GM19372 (cell line): Measurements from ENCODE around the gene GRM4.
"Not testable (repeated sequence)": the region's sequence is repeated elsewhere in the genome, so short reads cannot be mapped to it uniquely, and the experiment has no call there.

Experiments used
- ATAC-seq: cut with Tn5 transposase; IDR thresholded peaks from one replicate; pipeline ENCODE4 v1.9.1; 2021; ENCODE audit warnings: mild to moderate bottlenecking, low read depth, moderate library complexity; ENCODE audit not compliant: unreplicated experiment

GRM4 gene

DNA sequence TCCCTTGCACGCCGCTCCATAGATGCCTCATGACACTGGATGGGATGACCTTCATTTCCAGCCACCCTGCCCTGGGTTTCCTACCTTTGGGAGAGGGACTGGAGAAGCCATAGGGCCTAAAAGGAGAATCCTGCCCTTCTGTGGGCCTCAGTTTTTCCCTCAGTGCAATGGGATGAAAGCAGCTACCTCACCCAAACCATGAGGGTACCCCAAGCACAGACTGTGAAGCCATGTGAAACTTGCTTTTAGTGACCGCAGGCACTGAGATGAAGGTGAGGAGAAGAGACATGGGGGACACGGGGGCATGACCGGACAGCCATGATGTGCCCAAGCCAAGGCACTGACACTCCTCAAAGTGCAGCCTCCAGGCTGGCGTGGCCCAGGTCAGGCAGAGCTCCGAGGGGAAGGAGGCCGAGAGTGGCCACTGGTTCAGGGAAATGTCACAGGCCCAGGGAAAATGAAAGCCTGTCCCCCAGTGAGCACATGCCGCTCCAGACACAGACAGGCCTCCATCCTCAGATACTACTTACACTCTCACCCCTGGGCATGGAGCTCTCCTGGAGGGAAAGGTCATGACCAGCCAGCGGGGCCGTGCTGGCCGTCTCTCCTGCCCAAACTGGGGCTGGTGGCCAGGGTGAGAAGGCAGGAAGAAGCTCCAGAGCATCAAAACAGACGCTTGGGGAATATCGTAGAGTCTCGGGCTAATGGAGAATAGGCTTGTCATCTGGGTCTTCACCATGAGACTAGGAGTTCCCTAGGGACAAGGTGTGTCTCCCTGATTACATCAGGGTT is 116.2 kb downstream of the GRM4 start:
- no peak for ATAC-seq

- ATAC-seq, result no peak
Observed at GRCh38 chr6:34028691-34029360, 117.1 kb downstream of the GRM4 start.

- ATAC-seq, result no peak
Observed at GRCh38 chr6:34027939-34028441, 117.9 kb downstream of the GRM4 start.

DNA sequence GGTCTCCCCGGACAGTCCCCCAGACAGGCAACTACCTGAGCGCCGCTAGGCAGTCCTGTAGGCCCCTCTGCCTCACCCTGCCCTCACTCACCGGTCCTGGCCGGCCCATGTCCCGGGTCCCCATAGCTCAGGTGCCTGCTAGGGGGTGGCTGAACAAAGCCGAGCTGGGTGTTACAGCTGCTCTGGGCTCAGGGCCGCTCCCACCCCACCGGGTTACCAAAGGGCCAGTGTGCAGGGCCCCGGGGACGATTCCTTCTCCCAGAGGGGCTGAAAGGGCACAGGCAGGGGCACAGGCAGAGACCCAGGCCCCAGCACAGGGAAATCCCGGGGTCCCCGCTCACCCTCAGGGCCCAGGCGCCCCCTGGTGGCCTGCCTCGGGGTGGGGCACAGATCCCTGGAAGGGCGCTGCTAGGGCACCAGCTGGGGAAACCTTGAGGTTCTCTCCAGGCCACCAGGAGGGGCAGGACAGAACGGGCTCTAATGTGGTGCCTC is 118.4 kb downstream of the GRM4 start:
- ATAC-seq, result no peak

DNA sequence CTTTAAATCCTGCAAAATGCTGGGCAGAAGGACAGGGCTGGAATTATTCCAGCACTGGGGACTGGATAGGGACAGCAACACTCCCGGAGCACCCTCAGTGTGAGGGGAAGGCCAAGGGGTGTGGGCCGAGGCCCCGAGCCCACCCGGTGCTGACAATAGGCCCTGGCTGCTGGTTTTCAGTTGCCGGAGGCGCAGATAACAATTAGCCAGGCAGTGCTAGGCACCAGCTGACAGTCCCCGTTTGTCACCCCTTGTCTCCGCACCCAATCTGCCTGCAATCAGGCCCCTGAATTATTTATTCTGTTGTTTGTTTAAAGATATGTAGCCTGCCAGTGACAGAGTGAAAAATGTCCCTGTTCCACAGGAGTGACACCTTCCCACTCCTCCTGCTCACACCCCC is 120.0 kb downstream of the GRM4 start:
- no peak for ATAC-seq

GRCh38 chr6:34025112-34025807 is 120.6 kb downstream of the GRM4 start:
- ATAC-seq, result no peak

- ATAC-seq, result no peak
Observed at GRCh38 chr6:34022873-34023255, 123.0 kb downstream of the GRM4 start.

DNA sequence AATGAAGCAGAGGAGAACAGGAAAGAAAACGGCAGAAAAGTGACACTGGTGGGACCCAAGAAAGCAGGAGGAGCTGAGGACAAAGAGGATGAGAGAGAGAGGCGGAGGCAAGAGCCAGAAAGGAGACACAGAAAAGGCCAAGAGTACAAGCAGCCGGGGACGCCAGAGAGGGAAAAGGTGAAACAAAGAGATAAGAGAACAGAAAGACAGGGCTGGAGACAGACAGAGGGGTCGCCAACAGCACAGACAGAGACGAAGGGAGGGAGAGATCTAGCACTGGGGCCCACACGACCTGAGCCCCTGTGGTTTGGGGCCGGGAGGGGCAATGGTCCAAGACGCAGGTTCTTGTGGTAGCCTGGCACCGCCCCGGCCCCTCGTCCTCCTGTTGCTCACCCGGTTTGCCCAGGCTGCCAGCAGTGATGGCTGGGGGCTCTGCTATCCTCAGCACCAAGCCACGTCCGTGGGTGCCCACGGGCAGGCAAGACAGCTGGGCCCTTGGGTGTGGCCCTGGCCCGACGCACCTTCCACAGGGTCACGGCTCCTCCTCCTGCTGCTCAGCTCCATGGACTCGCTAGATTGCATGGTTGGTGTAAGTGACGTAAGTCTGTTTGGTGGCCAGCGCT is 123.5 kb downstream of the GRM4 start:
- ATAC-seq, result no peak

DNA sequence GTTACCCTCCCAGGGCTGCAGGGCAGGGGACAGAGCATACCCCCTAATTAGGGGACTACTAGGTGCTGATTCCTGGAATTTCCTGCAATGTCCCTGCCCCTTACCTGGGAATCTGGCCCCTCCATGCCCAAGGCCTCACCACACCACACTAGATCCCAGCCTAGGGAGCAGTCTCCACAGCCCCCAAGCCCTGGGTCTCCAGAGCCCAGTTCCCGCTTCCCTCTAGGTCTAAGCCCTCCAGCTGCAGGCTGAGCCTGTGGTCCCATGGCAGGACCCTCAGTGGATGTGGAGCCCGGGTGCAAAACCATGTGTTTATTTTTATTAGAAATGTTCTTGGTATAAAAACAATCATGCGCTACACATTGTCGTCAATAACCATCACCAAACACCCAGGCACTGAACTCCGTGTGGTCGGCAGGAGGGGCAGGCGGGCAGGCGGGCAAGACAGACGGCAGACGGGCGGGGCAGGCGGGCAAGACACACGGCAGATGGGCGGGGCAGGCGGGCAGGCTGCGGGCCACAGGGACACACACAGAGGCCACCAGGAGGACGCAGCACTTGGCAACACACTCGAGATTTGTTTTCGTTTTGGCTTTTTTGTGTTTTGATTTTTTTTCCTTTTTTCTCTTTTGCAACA is 124.2 kb downstream of the GRM4 start:
- no peak for ATAC-seq

DNA sequence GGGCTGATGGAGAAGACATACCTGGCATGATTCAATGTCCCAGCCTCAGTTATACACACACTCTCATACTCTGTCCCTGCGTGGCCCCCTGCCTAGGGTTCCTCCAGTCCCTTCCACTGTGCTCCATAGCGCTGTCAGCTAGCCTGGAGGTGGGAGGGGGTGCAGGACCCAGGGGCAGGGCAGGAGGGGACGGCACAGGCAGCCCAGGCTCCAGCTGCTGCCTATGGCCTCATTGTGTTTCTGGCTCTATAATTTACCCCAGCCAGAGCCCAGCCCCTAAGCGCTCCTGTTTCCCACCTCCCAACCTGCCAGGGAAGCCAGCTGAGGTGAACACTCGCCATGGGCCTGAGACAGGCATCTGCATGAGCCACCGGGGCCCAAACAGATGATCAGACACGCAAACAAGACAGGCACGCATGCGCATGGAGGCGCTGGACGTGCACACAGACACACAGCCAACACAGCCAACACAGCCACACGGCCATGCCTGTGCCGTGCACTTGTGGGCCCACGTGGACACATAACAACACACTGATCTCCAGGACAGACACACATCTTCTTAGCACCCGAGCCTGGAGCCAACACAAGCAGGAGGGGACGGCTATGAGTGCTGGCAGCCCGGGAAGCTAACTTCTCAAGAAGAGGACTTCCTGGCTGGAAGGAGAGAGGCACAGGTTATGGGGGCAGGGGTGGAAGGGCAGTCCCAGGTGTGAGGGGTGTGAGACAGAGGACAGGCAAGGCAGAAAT is 124.9 kb downstream of the GRM4 start:
- ATAC-seq, result no peak

GRCh38 chr6:34020278-34020677 is 125.6 kb downstream of the GRM4 start:
- ATAC-seq, result no peak

DNA sequence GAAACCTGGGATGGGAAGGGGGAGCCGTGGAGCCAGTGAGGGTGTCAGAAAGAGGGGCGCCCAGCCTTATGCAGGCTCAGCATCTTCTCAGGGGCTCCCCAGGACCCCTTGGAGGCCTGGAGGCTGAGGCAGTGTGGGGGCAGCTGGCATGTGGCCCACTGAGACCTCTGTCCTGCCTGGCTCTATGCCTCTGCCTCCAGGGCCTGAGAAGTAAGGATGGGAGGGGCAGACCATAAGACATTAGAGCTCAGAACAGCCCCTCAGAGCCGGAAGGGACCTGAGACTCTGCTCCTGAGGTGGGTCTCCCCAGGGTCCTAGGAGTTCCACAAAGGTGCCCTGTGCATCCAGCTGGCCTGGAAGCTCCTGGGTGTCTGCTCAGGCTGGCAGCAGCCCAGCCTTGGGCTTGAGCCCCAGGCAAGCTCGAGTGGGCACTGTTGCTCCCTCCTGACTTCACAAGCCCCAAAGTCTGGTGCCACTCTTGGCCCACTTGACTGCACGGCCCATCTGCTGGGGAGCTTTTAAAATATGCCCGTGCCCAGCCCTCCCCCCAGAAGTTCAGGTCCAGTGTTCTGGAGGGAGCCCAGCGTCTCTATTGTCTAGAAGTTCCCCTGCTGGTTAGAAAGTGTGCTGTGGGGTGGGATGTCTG is 126.8 kb downstream of the GRM4 start:
- no peak for ATAC-seq

GRCh38 chr6:34018026-34018425 is 127.9 kb downstream of the GRM4 start:
- no peak for ATAC-seq

GRCh38 chr6:34017106-34017805 is 128.6 kb downstream of the GRM4 start:
- no peak for ATAC-seq

DNA sequence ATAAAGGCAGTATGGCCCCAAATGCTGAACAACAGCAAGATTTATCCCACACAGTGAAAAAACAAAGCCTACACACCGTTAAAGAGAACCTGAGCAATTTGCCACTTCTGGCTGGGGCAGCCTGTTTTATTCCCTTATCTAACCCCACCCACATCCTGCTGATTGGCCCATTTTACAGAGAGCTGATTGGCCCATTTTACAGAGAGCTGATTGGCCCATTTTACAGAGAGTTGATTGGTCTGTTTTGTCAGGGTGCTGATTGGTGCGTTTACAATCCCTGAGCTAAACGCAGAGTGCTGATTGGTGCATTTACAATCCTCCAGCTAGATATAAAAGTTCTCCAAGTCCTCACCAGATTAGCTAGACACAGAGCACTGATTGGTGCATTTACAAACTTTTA is 129.3 kb downstream of the GRM4 start:
- not testable (repeated sequence) for ATAC-seq

DNA sequence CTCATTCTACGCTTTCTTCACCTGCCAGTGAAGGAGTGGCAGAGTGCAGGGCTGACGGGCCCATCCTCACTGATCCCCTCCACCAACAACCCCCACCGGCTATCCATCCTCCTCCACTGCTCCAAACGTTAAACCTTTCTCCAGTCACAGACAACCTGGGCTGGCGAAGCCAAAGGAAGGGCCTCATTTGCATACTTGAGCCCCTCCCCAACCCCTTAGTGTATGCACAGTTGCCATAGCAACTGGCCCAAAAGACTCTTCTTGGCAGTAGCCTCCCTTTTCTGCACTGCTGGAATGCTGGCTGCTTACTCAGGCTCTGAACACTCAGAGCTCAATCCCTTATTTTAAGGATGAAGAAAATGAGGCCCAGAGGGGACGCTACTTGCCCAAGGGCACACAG is 130.3 kb downstream of the GRM4 start:
- ATAC-seq, result no peak

- ATAC-seq, result no peak
Observed at GRCh38 chr6:34011264-34011663, 134.6 kb downstream of the GRM4 start.

DNA sequence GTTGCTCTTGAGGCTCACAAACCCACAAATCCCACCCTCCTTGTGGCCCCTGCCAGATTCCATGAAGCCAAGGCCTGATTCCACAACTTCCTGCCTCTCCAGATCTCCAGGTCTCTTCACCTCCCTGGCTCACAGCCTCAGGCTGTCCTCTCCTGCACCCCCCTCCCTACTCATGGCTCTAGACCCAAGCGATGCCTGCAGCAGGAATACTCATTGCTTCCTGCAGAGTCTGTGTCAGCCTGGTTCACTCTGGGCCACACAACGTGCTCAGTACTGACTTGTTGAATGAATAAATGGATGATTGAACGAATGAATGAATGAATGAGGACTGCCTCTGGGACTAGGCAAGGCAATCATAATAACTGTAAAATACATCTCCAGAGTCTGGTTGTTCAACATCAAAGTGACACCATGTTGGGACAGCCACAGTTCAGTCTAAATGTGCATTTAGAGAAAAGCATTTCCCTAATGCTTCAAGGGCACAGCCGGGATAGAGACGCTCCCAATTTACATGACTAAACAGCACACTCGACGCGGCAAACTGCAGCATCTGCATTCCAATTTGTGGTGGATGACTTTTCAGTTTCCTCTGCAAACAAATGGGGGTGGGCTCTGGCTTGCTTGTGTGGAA is 139.9 kb downstream of the GRM4 start:
- no peak for ATAC-seq
